ENCODE data around the gene ATP8B2. TPM values are rescaled to one million over a fixed set of nuclear protein-coding genes. Genes with fewer than 3 reads are reported as not detected.
"Not testable (repeated sequence)": the region's sequence is repeated elsewhere in the genome, so short reads cannot be mapped to it uniquely, and the experiment has no call there.

Gene ATP8B2
- total RNA-seq, 1 donor from 2014 or later: 44.2 TPM

DNA sequence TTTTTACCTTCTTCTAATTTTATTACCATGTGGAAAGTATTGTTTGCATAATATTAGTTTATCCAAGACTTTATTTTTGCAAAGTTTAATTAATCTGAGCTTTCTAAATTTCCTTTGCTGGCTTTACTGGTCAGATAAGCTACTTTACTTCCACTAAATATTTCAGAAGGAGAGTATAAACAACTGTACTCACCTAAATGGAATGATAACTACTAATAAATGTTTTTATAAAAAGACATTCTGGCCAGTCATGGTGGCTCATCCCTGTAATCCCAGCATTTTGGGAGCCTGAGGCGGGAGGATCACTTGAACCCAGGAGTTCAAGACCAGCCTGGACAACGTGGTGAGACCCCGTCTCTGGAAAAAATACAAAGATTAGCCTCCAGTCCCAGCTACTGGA, 36.0 kb downstream of the ATP8B2 start:
- no peak for DNase-seq (ENCODE audit: low read depth, low spot score)
- Mint-ChIP-seq H3K4me3 (no peak overlapping the region), H3K36me3 (ENCODE audit: low read depth) (no peaks in the 10 kb centered on the region), H3K27me3 (ENCODE audit: low read depth) (no peaks in the 10 kb centered on the region), H3K4me1 (no peaks in the 10 kb centered on the region), H3K27ac (ENCODE audit: unreplicated experiment) (no peak overlapping the region), H3K9me3 (no peaks in the 10 kb centered on the region)
- TF ChIP-seq, protein P1, sequence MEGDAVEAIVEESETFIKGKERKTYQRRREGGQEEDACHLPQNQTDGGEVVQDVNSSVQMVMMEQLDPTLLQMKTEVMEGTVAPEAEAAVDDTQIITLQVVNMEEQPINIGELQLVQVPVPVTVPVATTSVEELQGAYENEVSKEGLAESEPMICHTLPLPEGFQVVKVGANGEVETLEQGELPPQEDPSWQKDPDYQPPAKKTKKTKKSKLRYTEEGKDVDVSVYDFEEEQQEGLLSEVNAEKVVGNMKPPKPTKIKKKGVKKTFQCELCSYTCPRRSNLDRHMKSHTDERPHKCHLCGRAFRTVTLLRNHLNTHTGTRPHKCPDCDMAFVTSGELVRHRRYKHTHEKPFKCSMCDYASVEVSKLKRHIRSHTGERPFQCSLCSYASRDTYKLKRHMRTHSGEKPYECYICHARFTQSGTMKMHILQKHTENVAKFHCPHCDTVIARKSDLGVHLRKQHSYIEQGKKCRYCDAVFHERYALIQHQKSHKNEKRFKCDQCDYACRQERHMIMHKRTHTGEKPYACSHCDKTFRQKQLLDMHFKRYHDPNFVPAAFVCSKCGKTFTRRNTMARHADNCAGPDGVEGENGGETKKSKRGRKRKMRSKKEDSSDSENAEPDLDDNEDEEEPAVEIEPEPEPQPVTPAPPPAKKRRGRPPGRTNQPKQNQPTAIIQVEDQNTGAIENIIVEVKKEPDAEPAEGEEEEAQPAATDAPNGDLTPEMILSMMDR (conservative IDR thresholded peaks at IDR 0.05): no peak

DNA sequence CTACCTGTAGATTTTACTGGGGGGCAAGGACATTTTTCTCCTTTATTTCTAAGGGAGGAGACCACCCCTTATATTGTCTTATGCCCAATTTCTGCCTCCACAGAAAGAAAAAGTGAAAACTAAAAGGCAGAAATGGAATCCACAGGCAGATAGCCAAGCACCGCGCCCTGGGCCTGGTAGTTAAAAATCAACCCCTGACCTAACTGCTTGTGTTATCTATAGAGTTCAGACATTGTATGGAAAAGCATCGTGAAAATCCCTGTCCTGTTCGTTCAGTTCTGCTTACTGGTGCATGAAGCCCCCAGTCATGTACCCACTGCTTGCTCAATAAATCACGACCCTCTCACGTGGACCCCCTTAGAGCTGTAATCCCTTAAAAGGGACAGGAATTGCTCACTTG, 46.1 kb downstream of the ATP8B2 start:
- no peaks in the 10 kb centered on the region for H3K36me3 Mint-ChIP-seq (ENCODE audit: low read depth)
- no peaks in the 10 kb centered on the region for H3K27me3 Mint-ChIP-seq (ENCODE audit: low read depth)
- no peak for DNase-seq (ENCODE audit: low read depth, low spot score)
- H3K27ac Mint-ChIP-seq (ENCODE audit: unreplicated experiment): no peak overlapping the region
- TF ChIP-seq, protein P1 (conservative IDR thresholded peaks at IDR 0.05): no peak
- H3K9me3 Mint-ChIP-seq: no peaks in the 10 kb centered on the region
- H3K4me1 Mint-ChIP-seq: no peaks in the 10 kb centered on the region
- no peak overlapping the region for H3K4me3 Mint-ChIP-seq

DNA sequence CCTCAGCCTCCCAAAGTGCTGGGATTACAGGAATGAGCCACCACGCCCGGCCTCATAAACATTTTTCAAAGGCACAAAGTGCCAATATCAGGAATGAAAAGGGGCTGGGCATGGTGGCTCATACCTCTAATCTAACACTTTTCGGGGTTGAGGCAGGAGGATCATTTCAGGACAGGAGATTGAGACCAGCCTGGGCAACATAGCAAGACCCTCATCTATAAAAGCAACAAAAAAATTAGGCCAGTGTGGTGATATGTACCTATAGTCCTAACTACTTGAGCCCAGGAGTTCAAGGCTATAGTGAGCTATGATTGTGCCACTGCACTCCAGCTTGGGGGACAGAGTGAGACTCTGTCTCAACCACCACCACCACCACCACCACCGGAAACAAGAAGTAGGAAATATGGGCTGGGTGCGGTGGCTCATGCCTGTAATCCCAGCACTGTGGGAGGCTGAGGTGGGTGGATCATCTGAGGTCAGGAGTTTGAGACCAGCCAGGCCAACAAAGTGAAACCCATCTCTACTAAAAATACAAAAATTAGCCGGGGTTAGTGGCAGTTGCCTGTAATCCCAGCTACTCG, 48.5 kb downstream of the ATP8B2 start:
- not testable (repeated sequence) for H3K27me3 Mint-ChIP-seq (ENCODE audit: low read depth); H3K27ac Mint-ChIP-seq (ENCODE audit: unreplicated experiment); DNase-seq (ENCODE audit: low read depth, low spot score); H3K36me3 Mint-ChIP-seq (ENCODE audit: low read depth); H3K4me1 Mint-ChIP-seq; H3K4me3 Mint-ChIP-seq; H3K9me3 Mint-ChIP-seq

DNA sequence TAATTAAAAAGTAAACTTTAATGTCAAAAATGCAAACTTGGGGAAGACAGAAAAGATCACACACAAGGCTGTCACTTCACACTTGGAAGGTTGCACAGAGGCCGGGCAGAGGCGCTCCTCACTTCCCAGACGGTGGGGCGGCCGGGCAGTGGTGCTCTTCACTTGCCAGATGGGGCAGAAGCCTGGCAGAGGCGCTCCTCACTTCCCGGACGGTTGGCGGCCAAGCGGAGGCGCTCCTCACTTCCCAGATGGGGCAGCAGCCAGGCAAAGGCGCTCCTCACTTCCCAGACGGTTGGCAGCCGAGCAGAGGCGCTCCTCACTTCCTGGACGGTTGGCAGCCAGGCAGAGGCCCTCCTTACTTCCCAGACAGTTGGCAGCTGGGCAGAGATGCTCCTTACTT, 54.0 kb downstream of the ATP8B2 start:
- Mint-ChIP-seq H3K4me3 (no peak overlapping the region), H3K9me3 (no peaks in the 10 kb centered on the region), H3K36me3 (ENCODE audit: low read depth) (no peaks in the 10 kb centered on the region), H3K4me1 (no peaks in the 10 kb centered on the region), H3K27ac (ENCODE audit: unreplicated experiment) (no peak overlapping the region), H3K27me3 (ENCODE audit: low read depth) (no peaks in the 10 kb centered on the region)
- no peak for DNase-seq (ENCODE audit: low read depth, low spot score)
- TF ChIP-seq, protein P1 (conservative IDR thresholded peaks at IDR 0.05): no peak

DNA sequence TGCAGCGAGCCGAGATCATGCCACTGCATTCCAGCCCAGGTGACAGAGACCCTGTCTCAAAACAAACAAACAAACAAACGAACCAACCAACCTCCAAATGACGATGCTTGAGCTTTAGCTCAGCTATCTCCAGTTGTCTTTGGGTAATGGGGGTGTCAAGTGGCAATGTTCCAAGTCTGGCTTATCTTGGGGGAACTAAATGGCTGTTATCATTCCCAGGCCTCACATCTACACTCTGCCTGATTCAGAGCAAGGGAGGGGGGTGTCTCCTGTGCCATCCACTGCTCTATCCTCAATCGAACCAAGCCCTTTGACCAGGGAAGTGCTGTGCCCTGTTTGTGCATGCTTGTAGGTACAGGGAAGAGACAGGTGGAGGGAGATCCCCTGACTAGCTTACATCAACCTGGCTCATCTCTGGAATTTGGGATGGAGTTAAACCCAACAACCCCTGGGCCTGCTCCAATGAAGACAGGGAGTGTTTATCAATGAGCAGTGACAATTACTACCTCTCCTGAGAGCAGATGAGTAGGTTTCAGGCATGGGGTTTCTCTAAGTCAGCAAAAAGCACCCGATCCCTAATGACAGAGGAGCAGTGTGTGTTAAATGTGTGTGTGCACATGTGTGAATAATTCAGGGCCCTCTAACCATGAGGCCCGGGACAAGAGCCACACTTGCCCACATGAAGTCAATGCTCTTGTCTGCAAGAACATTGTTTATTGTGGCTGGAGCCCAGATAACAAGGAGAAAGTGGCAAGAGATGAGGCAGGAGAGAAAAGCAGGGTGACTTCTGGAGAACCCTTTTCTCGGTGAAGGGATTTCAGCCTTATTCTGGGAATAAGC, 59.5 kb downstream of the ATP8B2 start:
- no peaks in the 10 kb centered on the region for H3K4me1 Mint-ChIP-seq
- no peak overlapping the region for H3K27ac Mint-ChIP-seq (ENCODE audit: unreplicated experiment)
- H3K36me3 Mint-ChIP-seq (ENCODE audit: low read depth): no peaks in the 10 kb centered on the region
- no peak overlapping the region for H3K4me3 Mint-ChIP-seq
- no peak for DNase-seq (ENCODE audit: low read depth, low spot score)
- H3K9me3 Mint-ChIP-seq: no peaks in the 10 kb centered on the region
- H3K27me3 Mint-ChIP-seq (ENCODE audit: low read depth): peaks cover 5% of the 10 kb centered on the region
- TF ChIP-seq, protein P1 (conservative IDR thresholded peaks at IDR 0.05): no peak

Data from neural crest cell (in vitro differentiated cells).